Muscle layer of duodenum (tissue), 2 donors: ENCODE results near the gene RGS6.

Experiments used
- H3K27ac ChIP-seq: one replicate; pipeline ENCODE4 v1.7.0; 2013; ENCODE audit warnings: mild to moderate bottlenecking, low read length
- H3K27me3 ChIP-seq: one replicate; pipeline ENCODE4 v1.7.0; 2013; ENCODE audit warnings: low read depth, mild to moderate bottlenecking, control low read depth, low read length
- H3K36me3 ChIP-seq, 2 donors: one replicate each; pipeline ENCODE4 v1.7.0; 2013; ENCODE audit warnings: low read length in 2 of 2, control low read depth in 1 of 2, mild to moderate bottlenecking in 1 of 2; ENCODE audit not compliant: insufficient read depth in 2 of 2, control insufficient read depth in 1 of 2
- H3K4me1 ChIP-seq, 2 donors: one replicate each; pipeline ENCODE4 v1.7.0; 2013; ENCODE audit warnings: low read length in 2 of 2, mild to moderate bottlenecking in 2 of 2, control low read depth in 1 of 2, moderate library complexity in 1 of 2; ENCODE audit not compliant: insufficient read depth in 2 of 2, control insufficient read depth in 1 of 2
- H3K4me3 ChIP-seq, 2 donors: one replicate each; pipeline ENCODE4 v1.7.0; 2013; ENCODE audit warnings: low read length in 2 of 2, low read depth in 1 of 2, mild to moderate bottlenecking in 1 of 2
- H3K9me3 ChIP-seq, 2 donors: one replicate each; pipeline ENCODE4 v1.7.0; 2013; ENCODE audit warnings: low read length in 2 of 2, control low read depth in 1 of 2, mild to moderate bottlenecking in 1 of 2; ENCODE audit not compliant: control insufficient read depth in 1 of 2
- donor health status: healthy.

Gene RGS6

DNA sequence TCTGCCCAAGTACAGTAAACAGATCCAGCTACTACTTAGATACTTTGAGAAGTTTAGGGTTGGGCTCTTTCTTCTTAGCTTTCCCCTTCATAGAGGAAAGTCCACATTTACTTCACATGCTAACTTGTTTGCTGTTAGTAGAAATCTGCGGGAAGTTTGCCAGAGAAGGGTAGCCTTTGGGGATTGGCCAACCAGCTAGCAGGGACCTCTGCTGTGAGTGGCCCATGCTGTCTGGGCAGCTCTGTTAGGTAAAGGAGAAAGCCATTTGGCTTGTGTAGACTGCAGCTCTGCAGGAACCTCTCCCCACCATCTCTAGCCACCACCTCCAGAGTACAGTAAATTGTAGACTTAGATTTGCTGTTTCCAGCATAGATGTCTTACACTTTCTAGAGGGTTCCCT, 193.9 kb downstream of the RGS6 start:
- H3K27me3 ChIP-seq: no peaks in the 10 kb centered on the region
- no peaks in the 10 kb centered on the region for H3K36me3 ChIP-seq
- no peak overlapping the region for H3K4me3 ChIP-seq
- H3K27ac ChIP-seq: no peak overlapping the region
- peaks cover 0 to 9% of the 10 kb centered on the region in 2 donors for H3K9me3 ChIP-seq
- no peaks in the 10 kb centered on the region for H3K4me1 ChIP-seq

DNA sequence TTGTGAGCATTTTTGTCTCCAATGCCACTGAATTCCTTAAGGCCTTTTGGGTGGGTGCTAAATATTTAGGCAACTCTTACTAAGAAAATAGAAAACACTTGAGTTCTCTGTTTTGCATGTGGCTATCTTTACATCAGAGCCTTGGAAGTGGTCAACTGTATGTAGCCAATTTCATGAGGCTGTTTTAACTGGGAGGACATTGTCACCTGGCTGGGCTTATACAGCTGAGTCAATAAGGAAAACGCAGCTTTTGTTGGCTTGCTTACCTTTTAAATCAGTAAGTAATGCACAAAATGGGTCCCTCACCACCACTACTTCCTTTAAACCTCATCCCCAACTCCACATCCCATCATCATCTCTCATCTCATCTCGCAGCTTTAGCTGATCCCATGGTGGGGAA, 194.3 kb downstream of the RGS6 start:
- no peaks in the 10 kb centered on the region for H3K36me3 ChIP-seq
- H3K9me3 ChIP-seq: peaks cover 0 to 9% of the 10 kb centered on the region in 2 donors
- H3K4me1 ChIP-seq: no peaks in the 10 kb centered on the region
- no peaks in the 10 kb centered on the region for H3K27me3 ChIP-seq
- no peak overlapping the region for H3K4me3 ChIP-seq
- H3K27ac ChIP-seq: no peak overlapping the region

DNA sequence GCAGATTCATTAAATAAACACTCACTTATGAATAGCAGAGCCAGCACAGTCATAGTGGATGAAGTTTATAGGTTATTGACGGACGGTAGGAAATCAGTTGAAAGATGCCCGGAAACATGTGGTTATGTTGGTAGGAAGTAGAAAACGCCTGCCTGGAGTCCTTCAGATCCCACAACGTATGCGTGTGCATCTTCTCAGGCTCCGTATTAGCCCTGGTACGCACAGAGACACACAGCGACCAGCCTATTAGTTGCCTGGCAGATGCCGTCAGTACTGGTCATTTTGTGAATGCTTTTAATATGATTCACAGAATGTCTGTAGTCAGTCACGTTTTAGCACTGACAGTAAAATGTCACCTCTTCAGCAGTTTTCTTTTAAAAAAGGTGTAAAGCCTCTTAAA, 196.4 kb downstream of the RGS6 start:
- H3K9me3 ChIP-seq: peaks cover 0 to 9% of the 10 kb centered on the region in 2 donors
- H3K4me3 ChIP-seq: no peak overlapping the region
- no peaks in the 10 kb centered on the region for H3K4me1 ChIP-seq
- no peaks in the 10 kb centered on the region for H3K27me3 ChIP-seq
- no peak overlapping the region for H3K27ac ChIP-seq
- H3K36me3 ChIP-seq: no peaks in the 10 kb centered on the region

DNA sequence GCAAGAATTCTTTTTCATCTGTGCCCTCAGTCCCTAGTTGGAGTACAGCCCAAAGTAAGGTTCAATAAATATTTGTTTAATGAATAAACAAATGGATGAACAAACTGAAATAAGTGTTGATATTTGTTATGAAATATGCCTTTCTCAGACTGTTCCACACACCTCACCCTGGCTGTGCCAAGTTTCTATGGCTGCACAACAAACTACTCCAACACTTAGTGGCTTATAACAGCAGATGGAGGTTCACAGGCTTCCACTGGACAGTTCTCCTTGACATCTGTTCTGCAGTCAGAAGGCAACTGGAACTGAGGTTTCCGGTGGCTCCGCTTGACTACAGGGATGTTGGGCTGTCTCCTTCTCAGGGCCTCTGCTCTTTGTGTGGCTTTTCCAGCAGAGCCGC, 197.1 kb downstream of the RGS6 start:
- H3K4me1 ChIP-seq: no peaks in the 10 kb centered on the region
- H3K36me3 ChIP-seq: no peaks in the 10 kb centered on the region
- H3K4me3 ChIP-seq: no peak overlapping the region
- no peaks in the 10 kb centered on the region for H3K27me3 ChIP-seq
- H3K27ac ChIP-seq: no peak overlapping the region
- H3K9me3 ChIP-seq: peaks cover 0 to 9% of the 10 kb centered on the region in 2 donors

DNA sequence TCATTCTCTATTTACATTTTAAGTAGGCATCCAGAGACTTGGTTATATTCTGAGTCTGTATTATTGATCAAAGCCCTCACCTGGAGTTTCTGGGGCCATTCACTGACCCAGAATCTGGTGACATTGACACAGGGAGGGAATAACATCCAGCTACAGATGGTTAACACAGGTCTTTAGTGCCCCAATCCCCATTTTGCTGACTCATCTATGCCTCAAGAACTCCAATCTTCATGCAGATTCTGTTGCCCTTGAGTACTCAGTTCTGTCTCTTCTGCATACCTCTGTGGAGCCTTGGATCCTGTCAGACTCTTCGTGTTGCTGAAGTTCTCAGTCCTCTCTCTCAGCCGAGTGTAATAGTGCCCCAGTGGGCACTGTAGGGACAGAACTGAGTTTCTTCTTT, 208.9 kb downstream of the RGS6 start:
- Histone ChIP-seq H3K4me3 (no peak overlapping the region), H3K27me3 (no peaks in the 10 kb centered on the region), H3K4me1 (no peaks in the 10 kb centered on the region), H3K36me3 (no peaks in the 10 kb centered on the region), H3K27ac (no peak overlapping the region), H3K9me3 (no peaks in the 10 kb centered on the region)

DNA sequence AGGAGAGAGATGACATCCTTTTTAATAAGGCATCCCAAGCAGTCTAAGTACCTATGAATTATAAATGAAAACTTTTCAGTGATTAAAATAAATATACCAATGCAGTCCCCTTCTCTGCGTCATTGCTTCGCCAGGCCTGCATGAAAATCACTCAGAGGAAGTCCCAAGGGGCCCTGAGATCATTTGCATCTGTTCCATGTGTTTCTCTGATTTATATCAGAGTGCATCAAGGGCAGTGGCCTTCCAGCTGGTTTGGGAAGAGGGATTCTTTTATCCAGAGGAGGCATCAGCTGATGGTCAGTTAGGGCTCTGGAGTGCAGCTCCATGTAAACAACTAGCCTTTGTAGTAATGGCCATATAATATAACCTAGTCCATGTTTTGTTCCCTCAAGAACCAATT, 210.1 kb downstream of the RGS6 start:
- H3K27ac ChIP-seq: no peak overlapping the region
- no peaks in the 10 kb centered on the region for H3K4me1 ChIP-seq
- no peak overlapping the region for H3K4me3 ChIP-seq
- no peaks in the 10 kb centered on the region for H3K36me3 ChIP-seq
- H3K9me3 ChIP-seq: no peaks in the 10 kb centered on the region
- H3K27me3 ChIP-seq: no peaks in the 10 kb centered on the region

DNA sequence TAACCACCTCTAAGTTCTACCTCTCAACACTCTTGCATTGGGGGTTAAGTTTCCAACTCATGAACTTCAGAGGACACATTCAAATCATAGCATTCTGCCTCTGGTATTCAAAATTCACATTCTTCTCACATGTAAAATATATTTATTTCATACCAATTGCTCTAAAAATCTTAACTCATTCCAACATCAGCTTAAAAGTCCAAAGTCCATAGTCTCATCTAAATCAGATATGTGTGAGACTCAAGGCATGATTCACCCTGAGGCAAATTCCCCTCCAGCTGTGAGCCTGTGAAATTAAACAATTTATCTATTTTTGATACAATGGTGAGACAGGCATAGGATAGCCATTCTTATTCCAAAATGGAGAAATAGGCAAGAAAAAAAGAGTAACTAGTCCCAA, 214.0 kb downstream of the RGS6 start:
- Histone ChIP-seq H3K9me3 (no peaks in the 10 kb centered on the region), H3K36me3 (no peaks in the 10 kb centered on the region)

DNA sequence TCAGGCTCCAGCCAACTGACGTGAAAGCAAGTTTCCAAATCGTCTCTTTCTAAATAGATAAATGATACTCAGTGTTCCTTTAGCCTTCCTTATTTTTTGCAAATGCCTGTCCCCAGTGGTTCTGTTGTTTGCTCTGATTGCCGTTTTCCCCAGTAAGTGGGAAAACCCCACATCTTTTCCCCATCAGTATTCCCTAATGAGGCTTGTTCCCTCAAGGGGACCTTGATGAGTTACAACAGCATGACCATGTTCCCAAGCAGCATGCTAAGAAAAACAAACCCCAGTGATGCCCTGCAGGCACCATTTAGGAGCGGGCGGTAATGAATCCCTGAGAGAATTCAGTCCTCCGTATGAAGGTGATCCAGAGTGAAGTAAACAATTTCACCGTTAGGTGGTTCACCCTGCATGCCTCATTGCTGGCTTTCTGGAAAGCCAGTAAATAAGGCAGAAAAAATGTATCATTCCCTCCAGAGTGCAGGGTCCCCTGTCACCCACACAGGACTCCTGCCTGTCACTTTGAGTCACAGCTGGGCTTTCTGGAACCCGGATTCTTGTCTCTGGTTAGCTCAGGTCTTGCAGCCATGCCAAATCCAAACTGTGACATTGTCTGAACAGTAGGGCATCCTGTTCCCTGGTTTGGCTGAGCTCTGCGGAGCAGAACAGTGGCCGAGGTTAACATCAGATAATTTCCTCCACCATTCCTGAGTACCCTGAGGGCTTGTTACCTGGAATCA, 222.6 kb downstream of the RGS6 start:
- no peaks in the 10 kb centered on the region for H3K36me3 ChIP-seq
- no peaks in the 10 kb centered on the region for H3K4me1 ChIP-seq
- H3K27me3 ChIP-seq: no peaks in the 10 kb centered on the region
- H3K9me3 ChIP-seq: peaks cover 0 to 3% of the 10 kb centered on the region in 2 donors
- H3K4me3 ChIP-seq: no peak overlapping the region
- no peak overlapping the region for H3K27ac ChIP-seq

More for the DNA sequence above, 214.0 kb downstream of the RGS6 start:
- Histone ChIP-seq H3K27ac (no peak overlapping the region), H3K4me1 (no peaks in the 10 kb centered on the region), H3K4me3 (no peak overlapping the region), H3K27me3 (no peaks in the 10 kb centered on the region)

DNA sequence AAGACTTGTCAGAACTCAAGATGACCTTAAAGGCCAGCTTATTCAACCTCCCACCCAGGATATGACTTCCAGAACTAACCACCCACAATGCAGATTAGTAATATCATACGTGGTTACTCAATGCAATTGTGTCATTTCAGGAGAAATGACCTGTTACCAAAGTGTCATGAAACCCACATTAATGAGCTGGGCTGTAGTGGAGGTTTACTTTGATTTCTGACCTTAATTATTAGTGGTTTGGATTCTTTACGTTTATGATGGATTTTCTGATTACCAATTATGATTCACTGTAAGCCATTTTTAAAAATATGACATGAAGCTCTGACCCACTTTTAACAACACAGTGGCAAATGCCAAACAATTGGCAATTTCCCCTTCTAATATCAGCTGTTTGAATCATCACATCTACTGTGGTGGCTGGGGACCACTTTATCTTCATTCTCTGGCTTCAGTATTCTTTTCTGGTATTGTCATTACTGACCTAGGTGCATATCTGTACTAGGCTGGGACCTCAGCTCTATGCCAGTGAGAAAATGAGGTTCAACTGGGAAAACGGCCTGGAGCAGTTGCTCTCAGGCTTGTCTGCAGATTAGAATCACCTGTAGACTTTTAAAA, 223.3 kb downstream of the RGS6 start:
- no peak overlapping the region for H3K27ac ChIP-seq
- no peak overlapping the region for H3K4me3 ChIP-seq
- no peaks in the 10 kb centered on the region for H3K4me1 ChIP-seq
- H3K36me3 ChIP-seq: no peaks in the 10 kb centered on the region
- H3K27me3 ChIP-seq: no peaks in the 10 kb centered on the region
- H3K9me3 ChIP-seq: peaks cover 0 to 3% of the 10 kb centered on the region in 2 donors

DNA sequence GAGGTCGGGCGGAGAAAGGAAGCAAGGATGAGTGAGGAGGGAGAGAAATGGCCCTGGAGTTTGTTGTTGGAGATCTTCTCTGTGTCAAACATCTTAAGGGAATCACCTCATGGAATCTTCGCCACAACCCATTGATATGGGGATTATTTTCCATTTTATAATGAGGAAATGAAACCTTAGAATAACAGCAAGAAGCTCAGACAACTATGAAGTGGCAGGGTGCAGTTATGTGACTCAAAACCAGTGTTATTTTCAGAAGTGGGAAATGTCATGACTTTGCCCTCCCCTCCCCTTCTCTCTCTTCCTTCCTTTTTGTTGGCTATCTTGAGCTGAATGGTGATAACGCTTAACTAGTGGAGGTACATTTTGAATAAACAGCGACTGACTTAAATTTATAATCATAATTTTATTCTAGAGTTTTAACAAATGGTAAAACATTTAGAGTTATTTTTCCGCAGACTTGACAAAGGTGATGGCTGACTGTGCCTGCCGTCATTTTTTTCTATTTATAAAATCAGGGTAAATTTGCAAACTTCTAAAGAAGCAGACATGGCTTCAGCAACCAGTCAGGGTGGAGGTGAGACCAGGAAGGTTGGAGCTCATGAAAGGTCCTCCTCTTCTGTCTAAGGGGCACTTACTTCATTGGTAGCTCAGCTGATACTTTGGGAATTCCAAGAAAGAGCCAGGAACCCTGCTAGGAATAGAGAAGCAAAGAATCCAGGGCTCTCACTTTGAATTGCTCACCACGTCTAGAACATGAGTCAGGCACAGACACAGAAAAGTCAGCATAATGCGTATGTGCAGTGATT, 232.4 kb downstream of the RGS6 start:
- Histone ChIP-seq H3K4me3 (no peak overlapping the region), H3K4me1 (no peaks in the 10 kb centered on the region), H3K27ac (no peak overlapping the region)

DNA sequence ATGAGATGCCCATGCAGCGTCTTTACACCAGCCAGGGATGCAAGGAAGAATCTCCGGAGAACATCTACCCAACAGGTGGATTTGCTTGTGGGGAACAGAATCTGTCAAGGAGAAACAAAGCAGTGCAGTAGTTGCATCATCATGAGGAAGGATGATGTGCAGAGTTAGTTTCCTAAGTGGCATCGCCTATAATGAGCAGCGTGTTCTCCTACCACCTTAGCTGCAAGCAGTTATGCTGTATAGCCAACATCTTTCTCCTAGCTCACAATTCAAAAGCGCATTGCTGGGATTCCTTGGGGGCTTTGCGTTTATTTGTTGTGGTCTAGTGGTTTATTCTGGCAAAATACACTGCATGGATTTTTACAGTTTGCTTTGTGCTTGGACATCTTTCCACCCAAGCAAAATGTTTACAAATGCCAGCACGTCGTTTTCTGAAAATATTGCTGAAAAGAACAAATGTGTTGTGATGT, 233.0 kb downstream of the RGS6 start:
- Histone ChIP-seq H3K4me1 (no peaks in the 10 kb centered on the region), H3K27ac (no peak overlapping the region), H3K36me3 (no peaks in the 10 kb centered on the region), H3K4me3 (no peak overlapping the region), H3K9me3 (peaks cover 0 to 8% of the 10 kb centered on the region in 2 donors), H3K27me3 (no peaks in the 10 kb centered on the region)

More for the DNA sequence above, 232.4 kb downstream of the RGS6 start:
- Histone ChIP-seq H3K27me3 (no peaks in the 10 kb centered on the region), H3K36me3 (no peaks in the 10 kb centered on the region), H3K9me3 (peaks cover 0 to 8% of the 10 kb centered on the region in 2 donors)
